Measurements from ENCODE around the gene TEKTIP1. TPM values are rescaled to one million over a fixed set of nuclear protein-coding genes. Genes with fewer than 3 reads are reported as not detected.

TEKTIP1 gene
- total and polyA plus RNA-seq, 2 donors (not counting 1 experiment from before 2014, with no cell fraction given), result 6.3 to 17.3 TPM

DNA sequence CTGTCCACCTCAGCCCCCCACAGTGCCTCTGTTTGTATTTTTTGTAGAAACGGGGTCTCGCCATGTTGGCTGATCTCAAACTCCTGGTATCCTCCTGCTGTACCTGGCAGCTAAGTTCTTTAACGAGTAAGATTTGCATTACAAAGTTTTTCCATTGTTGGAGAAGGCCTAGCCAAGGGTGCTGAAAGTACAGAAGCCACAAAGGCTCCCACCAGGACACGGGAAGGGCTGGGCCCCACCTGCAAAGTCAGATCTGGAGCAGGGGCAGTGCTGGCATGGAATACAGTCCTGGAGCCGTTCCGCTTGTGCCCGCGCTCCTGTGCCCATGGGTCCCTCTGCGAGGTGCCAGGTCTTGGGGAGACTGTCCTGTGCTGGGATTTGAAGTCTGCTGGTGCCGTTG, 20.7 kb upstream of the TEKTIP1 start:
- Histone ChIP-seq H3K9ac (ENCODE audit: low read length) (no peak overlapping the region), H3K27ac (ENCODE audit: low read length in 2 of 2) (no peak overlapping the region), H3K4me1 (ENCODE audit: control insufficient read depth in 2 of 2, insufficient read depth in 2 of 2, low read length in 2 of 2) (peaks cover 10 to 31% of the 10 kb centered on the region in 2 donors), H4K20me1 (ENCODE audit: control insufficient read depth, insufficient read depth, low read length, poor library complexity, severe bottlenecking) (peaks cover 97% of the 10 kb centered on the region), H2AFZ (ENCODE audit: insufficient read depth, low read depth, low read length, poor library complexity, severe bottlenecking) (no peak overlapping the region), H3K9me3 (ENCODE audit: control extremely low read depth in 1 of 3, control insufficient read depth in 2 of 3, insufficient read depth in 1 of 3, low read length in 2 of 3) (peaks cover 0 to 5% (median 0%) of the 10 kb centered on the region in 3 donors), H3K27me3 (replicated peaks in 1 of 4; ENCODE audit: control extremely low read depth in 1 of 4, control insufficient read depth in 3 of 4, insufficient read depth in 4 of 4, low read length in 3 of 4) (no peaks in the 10 kb centered on the region), H3K36me3 (replicated peaks in 1 of 2; ENCODE audit: control extremely low read depth in 1 of 2, control insufficient read depth in 1 of 2, extremely low read depth in 1 of 2, insufficient read depth in 2 of 2, low read length in 1 of 2) (peaks cover 0 to 35% of the 10 kb centered on the region in 2 experiments), H3K4me3 (ENCODE audit: control extremely low read depth in 1 of 5, extremely low read depth in 1 of 5, insufficient read depth in 1 of 5, low read depth in 2 of 5, low read length in 4 of 5) (no peak overlapping the region), H3K79me2 (ENCODE audit: control insufficient read depth, insufficient read depth, low read length) (peaks cover 98% of the 10 kb centered on the region), H3K4me2 (replicated peaks; ENCODE audit: low read depth, low read length, poor library complexity, severe bottlenecking) (no peak overlapping the region)
- TF ChIP-seq CTCF (IDR thresholded peaks at IDR 0.05), result no peak
- TF ChIP-seq EZH2 (IDR thresholded peaks at IDR 0.05; ENCODE audit: borderline replicate concordance, insufficient read depth, low read depth, low read length, poor library complexity, severe bottlenecking), result no peak
- CTCF ChIA-PET, result interaction anchor here (0.7 to 0.8 kb wide), 2 partner anchors 85 to 740 kb away, joined by 3 read pairs; no protein-coding TSS in a partner anchor
- H3K4me1 Mint-ChIP-seq, result peaks cover 46% of the 10 kb centered on the region
- intact Hi-C loops (cut with micrococcal nuclease), result loop anchor here (5.0 kb wide), 1 partner anchor 34 kb away; no protein-coding TSS in a partner anchor
- DNase-seq (no peak), ATAC-seq (ENCODE audit: low read depth) (no peak)
- H3K4me3 Mint-ChIP-seq, result no peak overlapping the region
- no peaks in the 10 kb centered on the region for H3K27me3 Mint-ChIP-seq
- POLR2A ChIA-PET, result no interaction called here
- WGBS (ENCODE audit: insufficient coverage), result 96% methylated on average over 10 of the region's 10 CpGs
- peak overlapping the region; percentile 32 for H3K27ac Mint-ChIP-seq
- H3K9me3 Mint-ChIP-seq (ENCODE audit: insufficient read depth), result no peaks in the 10 kb centered on the region

DNA sequence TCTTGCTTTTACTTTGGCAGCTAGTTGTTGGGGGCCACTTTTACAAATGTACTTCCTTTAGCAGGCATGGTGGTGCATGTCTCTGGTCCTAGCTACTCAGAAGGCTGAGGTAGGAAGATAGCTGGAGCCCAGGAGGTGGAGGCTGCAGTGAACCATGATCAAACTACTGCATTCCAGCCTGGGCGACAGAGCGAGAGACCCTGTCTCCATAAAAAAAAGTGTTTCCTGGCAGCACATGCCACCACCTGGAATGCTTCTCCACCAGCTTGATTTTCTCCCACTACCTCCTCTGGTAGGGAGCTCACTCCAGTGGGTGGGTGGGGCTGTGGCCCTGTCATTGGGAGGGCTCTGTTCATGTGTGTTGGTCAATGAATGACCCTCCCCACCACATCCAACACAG, 20.3 kb upstream of the TEKTIP1 start:
- peaks cover 0 to 5% (median 0%) of the 10 kb centered on the region in 3 donors for H3K9me3 ChIP-seq (ENCODE audit: control extremely low read depth in 1 of 3, control insufficient read depth in 2 of 3, insufficient read depth in 1 of 3, low read length in 2 of 3)
- H3K4me3 Mint-ChIP-seq, result no peak overlapping the region
- intact Hi-C loops (cut with micrococcal nuclease), result loop anchor here (5.0 kb wide), 1 partner anchor 34 kb away; no protein-coding TSS in a partner anchor
- no CpG with 5 or more reads among the region's 2 CpGs for WGBS (ENCODE audit: insufficient coverage)
- ChIA-PET POLR2A (no interaction called here), CTCF (interaction anchor here (0.8 kb wide), 1 partner anchor 85 kb away, joined by 3 read pairs; no protein-coding TSS in a partner anchor)
- H2AFZ ChIP-seq (ENCODE audit: insufficient read depth, low read depth, low read length, poor library complexity, severe bottlenecking), result no peak overlapping the region
- H3K4me1 Mint-ChIP-seq, result peaks cover 44% of the 10 kb centered on the region
- DNase-seq, result no peak
- ATAC-seq (ENCODE audit: low read depth), result no peak
- peaks cover 0 to 38% of the 10 kb centered on the region in 2 experiments for H3K36me3 ChIP-seq (replicated peaks in 1 of 2; ENCODE audit: control extremely low read depth in 1 of 2, control insufficient read depth in 1 of 2, extremely low read depth in 1 of 2, insufficient read depth in 2 of 2, low read length in 1 of 2)
- H3K4me2 ChIP-seq (replicated peaks; ENCODE audit: low read depth, low read length, poor library complexity, severe bottlenecking), result no peak overlapping the region
- no peak overlapping the region for H3K9ac ChIP-seq (ENCODE audit: low read length)
- H3K79me2 ChIP-seq (ENCODE audit: control insufficient read depth, insufficient read depth, low read length), result peaks cover 98% of the 10 kb centered on the region
- no peaks in the 10 kb centered on the region for H3K27me3 ChIP-seq (replicated peaks in 1 of 4; ENCODE audit: control extremely low read depth in 1 of 4, control insufficient read depth in 3 of 4, insufficient read depth in 4 of 4, low read length in 3 of 4)
- H3K9me3 Mint-ChIP-seq (ENCODE audit: insufficient read depth), result no peaks in the 10 kb centered on the region
- peak overlapping the region; percentile 50 for H3K27ac Mint-ChIP-seq
- peaks cover 97% of the 10 kb centered on the region for H4K20me1 ChIP-seq (ENCODE audit: control insufficient read depth, insufficient read depth, low read length, poor library complexity, severe bottlenecking)
- H3K27ac ChIP-seq (ENCODE audit: low read length in 2 of 2), result no peak overlapping the region
- TF ChIP-seq EZH2 (IDR thresholded peaks at IDR 0.05; ENCODE audit: borderline replicate concordance, insufficient read depth, low read depth, low read length, poor library complexity, severe bottlenecking) (no peak), CTCF (IDR thresholded peaks at IDR 0.05) (no peak)
- peaks cover 10 to 31% of the 10 kb centered on the region in 2 donors for H3K4me1 ChIP-seq (ENCODE audit: control insufficient read depth in 2 of 2, insufficient read depth in 2 of 2, low read length in 2 of 2)
- no peak overlapping the region for H3K4me3 ChIP-seq (ENCODE audit: control extremely low read depth in 1 of 5, extremely low read depth in 1 of 5, insufficient read depth in 1 of 5, low read depth in 2 of 5, low read length in 4 of 5)
- H3K27me3 Mint-ChIP-seq, result no peaks in the 10 kb centered on the region

Data from B cell (primary cell).